IPS-18c (cell line): ENCODE results near the gene RFX3.
"Not testable (repeated sequence)": the region's sequence is repeated elsewhere in the genome, so short reads cannot be mapped to it uniquely, and the experiment has no call there.

Experiments
- H3K4me3 ChIP-seq: 2 replicates; pipeline ENCODE4 v1.7.0; 2013; ENCODE audit warnings: low read depth, mild to moderate bottlenecking, low read length, moderate library complexity; ENCODE audit not compliant: insufficient read depth
- H3K9me3 ChIP-seq: one replicate; pipeline ENCODE4 v1.6.1; 2013; ENCODE audit warnings: mild to moderate bottlenecking, low read length, moderate library complexity; ENCODE audit not compliant: control insufficient read depth, insufficient read depth

Gene RFX3

DNA sequence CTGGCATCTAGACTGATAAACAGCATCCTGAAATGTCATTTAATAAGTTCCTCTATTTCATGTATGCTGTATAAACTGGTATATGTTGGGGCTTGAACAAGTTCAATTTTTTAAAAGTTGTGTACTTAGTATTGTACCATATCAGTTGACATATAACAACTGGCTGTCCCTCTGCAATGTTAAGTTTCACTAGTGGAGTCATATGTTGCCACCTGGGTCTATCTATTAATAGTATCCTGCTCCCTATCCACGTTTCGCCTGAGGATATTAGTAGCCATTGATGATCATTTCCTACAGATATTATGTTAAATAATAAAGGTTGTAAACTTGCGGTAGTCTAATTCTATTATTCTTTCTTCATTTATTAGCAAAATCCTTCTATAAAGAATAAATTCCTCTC is 177.6 kb downstream of the RFX3 start:
- H3K4me3 ChIP-seq: no peak overlapping the region
- no peaks in the 10 kb centered on the region for H3K9me3 ChIP-seq

DNA sequence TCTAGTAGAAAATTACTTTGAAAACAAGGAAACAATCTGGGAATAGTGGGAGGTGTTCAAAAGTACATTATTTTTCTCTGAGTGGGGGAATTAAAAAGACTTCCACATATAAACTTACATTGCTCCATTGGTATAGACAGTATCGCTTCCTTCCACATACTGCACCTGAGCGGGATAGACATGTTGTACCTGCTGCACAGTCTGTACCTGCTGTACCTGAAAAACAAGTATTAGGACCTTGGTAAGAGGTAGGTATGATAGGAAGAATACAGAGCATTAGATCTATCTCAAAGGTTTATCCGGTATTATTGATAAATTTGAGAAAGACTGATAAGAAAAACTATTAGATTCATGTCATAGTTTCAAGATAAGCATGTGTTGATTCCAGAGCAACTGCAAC is 179.3 kb downstream of the RFX3 start:
- no peak overlapping the region for H3K4me3 ChIP-seq
- no peaks in the 10 kb centered on the region for H3K9me3 ChIP-seq

DNA sequence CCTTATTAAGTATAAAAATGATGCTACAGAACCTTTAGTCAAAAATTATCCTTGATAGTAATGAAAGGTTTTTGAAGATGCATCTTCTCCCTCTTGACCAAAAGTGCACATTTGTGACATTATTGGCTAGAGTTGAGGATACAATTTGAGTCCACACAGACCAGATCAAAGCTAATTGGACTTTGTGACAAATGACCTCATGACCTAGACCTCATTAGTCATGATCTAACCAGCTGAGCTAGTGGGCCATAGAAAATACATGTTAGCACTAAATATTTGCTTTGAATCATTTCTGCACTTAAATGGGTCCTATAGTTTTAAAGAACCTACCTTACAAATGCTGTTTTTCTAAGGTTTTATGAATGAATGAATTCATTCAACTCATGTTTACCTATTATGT is 182.1 kb downstream of the RFX3 start:
- Histone ChIP-seq H3K4me3 (no peak overlapping the region), H3K9me3 (no peaks in the 10 kb centered on the region)

GRCh38 chr9:3342159-3342777 is 183.5 kb downstream of the RFX3 start:
- Histone ChIP-seq H3K4me3 (no peak overlapping the region), H3K9me3 (no peaks in the 10 kb centered on the region)

GRCh38 chr9:3337515-3338225 is 188.1 kb downstream of the RFX3 start:
- Histone ChIP-seq H3K4me3 (no peak overlapping the region), H3K9me3 (no peaks in the 10 kb centered on the region)

DNA sequence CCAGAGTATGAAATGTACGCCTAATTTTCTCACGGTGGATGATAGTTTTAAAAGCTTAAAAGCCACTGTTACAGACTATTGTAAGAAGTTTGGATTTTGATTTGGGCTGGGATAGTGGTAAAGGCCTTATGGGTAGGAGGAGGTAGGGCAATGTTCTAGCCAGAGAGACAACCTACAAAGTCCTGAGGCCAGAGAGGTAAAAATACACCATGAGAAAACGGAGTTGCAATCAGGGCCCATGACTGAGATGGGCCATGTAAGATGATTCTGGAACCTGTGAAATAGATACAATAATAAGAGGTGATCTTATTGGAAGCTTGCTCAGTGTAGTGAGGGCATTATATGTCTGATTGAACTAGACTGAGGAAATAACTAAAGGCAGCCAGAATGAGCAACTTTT is 188.8 kb downstream of the RFX3 start:
- no peaks in the 10 kb centered on the region for H3K9me3 ChIP-seq

DNA sequence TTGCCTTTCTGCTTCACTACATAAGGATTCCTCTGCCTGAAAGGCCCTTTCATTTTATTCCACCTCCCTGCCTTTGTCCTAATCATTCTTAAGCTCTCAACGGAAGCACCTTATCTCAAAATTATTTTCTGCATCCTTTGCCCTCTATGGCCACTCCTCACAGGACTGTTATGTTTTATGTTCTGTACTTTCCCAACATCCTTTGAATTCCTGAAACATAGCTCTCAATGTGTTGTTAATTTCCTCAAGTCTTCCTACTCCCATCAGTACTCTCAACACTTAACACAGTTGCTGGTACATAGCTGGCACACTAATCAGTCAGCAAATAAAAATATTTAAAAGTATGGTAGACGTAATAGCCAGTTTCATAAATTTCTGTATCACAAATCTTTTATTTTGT is 193.0 kb downstream of the RFX3 start:
- no peak overlapping the region for H3K4me3 ChIP-seq
- H3K9me3 ChIP-seq: no peaks in the 10 kb centered on the region

More for the DNA sequence above, 188.8 kb downstream of the RFX3 start:
- H3K4me3 ChIP-seq: no peak overlapping the region

DNA sequence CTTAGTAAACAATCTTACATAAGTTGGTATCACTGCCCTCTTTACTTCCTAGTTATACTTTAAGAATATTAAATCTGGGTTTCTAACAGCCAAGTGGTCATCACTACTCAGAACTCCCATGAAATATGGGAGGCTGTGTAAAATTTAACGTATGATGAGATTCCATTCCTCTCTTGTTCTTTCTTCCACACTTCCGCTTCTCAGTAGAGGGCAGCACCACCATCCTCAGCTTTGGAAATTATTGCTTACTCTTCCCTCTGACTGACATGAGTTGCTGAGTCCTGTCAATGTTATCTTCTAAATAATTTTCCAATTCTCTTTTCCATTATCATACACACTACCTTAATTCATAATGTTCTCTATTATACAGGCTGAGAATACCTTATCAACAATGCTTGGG is 194.0 kb downstream of the RFX3 start:
- Histone ChIP-seq H3K4me3 (no peak overlapping the region), H3K9me3 (no peaks in the 10 kb centered on the region)

- no peak overlapping the region for H3K4me3 ChIP-seq
- H3K9me3 ChIP-seq: no peaks in the 10 kb centered on the region
Observed at GRCh38 chr9:3330792-3331420, 194.9 kb downstream of the RFX3 start.

DNA sequence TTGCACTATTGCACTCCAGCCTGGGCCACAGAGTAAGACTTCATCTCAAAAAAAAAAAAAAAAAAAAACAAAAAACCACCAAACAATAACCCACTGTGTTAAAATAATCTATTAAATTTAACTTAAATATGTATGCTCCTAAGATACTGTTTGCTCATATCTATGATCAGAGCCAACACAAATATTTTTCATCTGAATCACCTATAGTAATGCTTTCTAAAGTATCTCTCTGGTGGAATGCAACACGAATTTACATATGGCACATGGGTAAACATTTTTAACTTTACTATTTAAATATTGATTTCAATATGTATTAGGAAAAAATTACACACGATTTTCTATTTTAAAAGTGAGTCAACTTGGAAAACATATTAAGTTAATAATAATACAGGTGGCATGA is 196.4 kb downstream of the RFX3 start:
- Histone ChIP-seq H3K4me3 (no peak overlapping the region), H3K9me3 (no peaks in the 10 kb centered on the region)

GRCh38 chr9:3323714-3324113 is 202.1 kb downstream of the RFX3 start:
- Histone ChIP-seq H3K9me3 (no peaks in the 10 kb centered on the region), H3K4me3 (no peak overlapping the region)

- Histone ChIP-seq H3K9me3 (no peaks in the 10 kb centered on the region), H3K4me3 (no peak overlapping the region)
Observed at GRCh38 chr9:3321186-3321585, 204.6 kb downstream of the RFX3 start.

DNA sequence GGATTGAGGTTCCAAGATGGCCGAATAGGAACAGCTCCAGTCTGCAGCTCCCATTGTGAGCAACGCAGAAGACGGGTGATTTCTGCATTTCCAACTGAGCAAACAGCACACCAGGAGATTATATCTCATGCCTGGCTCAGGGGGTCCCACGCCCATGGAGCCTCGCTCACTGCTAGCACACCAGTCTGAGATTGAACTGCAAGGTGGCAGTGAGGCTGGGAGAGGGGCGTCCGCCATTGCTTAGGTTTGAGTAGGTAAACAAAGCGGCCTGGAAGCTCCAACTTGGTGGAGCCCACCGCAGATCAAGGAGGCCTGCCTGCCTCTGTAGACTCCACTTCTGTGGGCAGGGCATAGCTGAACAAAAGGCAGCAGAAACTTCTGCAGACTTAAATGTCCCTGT is 213.2 kb downstream of the RFX3 start:
- not testable (repeated sequence) for H3K4me3 ChIP-seq, H3K9me3 ChIP-seq

GRCh38 chr9:3308609-3309008 is 217.2 kb downstream of the RFX3 start:
- Histone ChIP-seq H3K9me3 (peaks cover 8% of the 10 kb centered on the region), H3K4me3 (no peak overlapping the region)

- H3K4me3 ChIP-seq: not testable (repeated sequence)
Observed at GRCh38 chr9:3304388-3304787, 221.4 kb downstream of the RFX3 start.

DNA sequence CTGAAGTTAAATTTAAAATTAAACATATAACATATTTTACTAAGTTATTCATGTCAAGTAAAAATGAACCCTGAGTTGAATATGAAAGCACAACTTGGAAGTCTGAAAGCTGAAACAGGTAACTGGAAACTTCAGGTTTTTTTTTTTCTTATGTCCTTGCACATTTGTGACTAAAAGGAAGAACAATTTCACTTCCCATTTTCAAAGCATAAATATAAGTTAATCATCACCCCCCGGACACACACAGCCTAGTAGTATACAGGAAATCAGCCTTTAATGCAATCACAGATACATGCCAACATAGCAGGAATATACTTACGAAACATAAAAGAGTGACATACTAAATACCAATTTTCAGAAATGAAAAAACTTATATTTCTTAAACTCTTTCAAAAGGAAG is 225.9 kb downstream of the RFX3 start:
- Histone ChIP-seq H3K4me3 (no peak overlapping the region), H3K9me3 (no peaks in the 10 kb centered on the region)

More at GRCh38 chr9:3304388-3304787, 221.4 kb downstream of the RFX3 start:
- H3K9me3 ChIP-seq: not testable (repeated sequence)

GRCh38 chr9:3296536-3296935 is 229.3 kb downstream of the RFX3 start:
- Histone ChIP-seq H3K9me3 (no peaks in the 10 kb centered on the region), H3K4me3 (no peak overlapping the region)

- Histone ChIP-seq H3K9me3 (no peaks in the 10 kb centered on the region), H3K4me3 (no peak overlapping the region)
Observed at GRCh38 chr9:3292311-3292710, 233.5 kb downstream of the RFX3 start.
